ENCODE results near the gene MCAM.

Gene MCAM

DNA sequence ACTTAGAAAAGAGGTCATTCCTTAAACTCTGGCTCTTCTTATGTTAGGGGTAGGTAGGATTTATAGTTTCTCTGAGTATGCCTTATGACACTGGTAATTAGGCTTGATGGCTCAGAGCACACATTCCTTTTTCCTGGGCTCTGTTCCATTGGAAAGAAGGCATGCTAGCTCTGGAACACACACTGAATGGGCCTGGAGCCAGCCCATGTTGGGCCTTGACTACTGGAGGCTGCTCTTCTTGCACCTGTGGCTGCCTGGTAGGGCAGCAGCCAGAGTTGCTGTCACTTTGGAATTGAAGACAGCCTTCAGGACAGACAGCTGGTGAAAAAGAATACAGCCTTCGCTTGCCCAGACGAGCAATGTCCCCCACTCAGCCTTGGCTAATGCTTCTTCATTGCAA is 18.2 kb downstream of the MCAM start:
- no peaks in the 10 kb centered on the region for H3K9me3 ChIP-seq (ENCODE audit: low read depth, low read length)
- no peak for DNase-seq (ENCODE audit: low read depth, low spot score)
- H3K36me3 ChIP-seq (ENCODE audit: insufficient read depth, low read length), result peaks cover 58% of the 10 kb centered on the region
- H3K27ac ChIP-seq, result no peak overlapping the region
- H3K4me3 ChIP-seq, result no peak overlapping the region
- TF ChIP-seq EZH2 (IDR thresholded peaks at IDR 0.05) (no peak), POLR2AphosphoS5 (IDR thresholded peaks at IDR 0.05; ENCODE audit: borderline replicate concordance, low read depth, low read length) (no peak), FOXP2 (optimal IDR thresholded peaks at IDR 0.05; ENCODE audit: control extremely low read depth, extremely low read length, insufficient read depth) (no peak)
- no peak overlapping the region for H3K9ac ChIP-seq (ENCODE audit: insufficient read length)

DNA sequence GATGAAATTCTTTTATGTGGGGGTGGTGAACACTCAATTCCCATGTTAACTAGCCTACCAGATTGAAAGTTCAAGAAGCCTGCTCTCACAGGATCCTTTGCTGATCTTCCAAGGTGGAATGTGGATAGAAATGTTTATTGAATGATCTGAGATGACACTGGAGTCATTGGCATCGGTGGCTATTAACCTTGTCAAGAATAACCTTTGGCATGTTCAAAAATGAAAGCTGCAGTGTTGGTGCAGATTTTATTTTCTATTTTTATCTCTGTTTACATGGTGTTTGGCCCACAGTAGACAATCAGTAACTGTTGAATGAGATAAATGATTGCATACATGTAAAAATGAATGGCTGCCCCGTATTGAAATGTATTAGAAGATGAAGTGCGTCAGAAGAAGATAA is 19.0 kb downstream of the MCAM start:
- TF ChIP-seq POLR2AphosphoS5 (IDR thresholded peaks at IDR 0.05; ENCODE audit: borderline replicate concordance, low read depth, low read length) (no peak), EZH2 (IDR thresholded peaks at IDR 0.05) (no peak), FOXP2 (optimal IDR thresholded peaks at IDR 0.05; ENCODE audit: control extremely low read depth, extremely low read length, insufficient read depth) (no peak)

DNA sequence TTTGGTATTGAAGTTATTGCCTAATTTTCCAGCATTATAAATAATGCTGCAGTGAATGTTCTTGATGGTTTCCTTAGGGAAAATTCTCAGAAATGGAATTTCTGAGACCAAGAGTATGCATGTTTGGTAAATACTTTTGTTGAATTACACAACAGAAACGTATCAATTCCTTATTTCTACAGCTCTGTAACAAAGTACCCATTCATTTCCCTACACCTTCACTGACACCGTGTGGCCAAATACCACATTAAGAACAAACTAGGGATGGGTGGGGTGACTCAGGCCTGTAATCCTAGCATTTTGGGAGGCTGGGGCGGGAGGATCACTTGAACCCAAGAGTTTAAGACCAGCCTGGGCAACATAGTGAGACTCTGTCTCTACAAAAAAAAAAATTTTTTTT is 21.8 kb downstream of the MCAM start:
- DNase-seq (ENCODE audit: low read depth, low spot score), result no peak
- Histone ChIP-seq H3K36me3 (ENCODE audit: insufficient read depth, low read length) (peaks cover 40% of the 10 kb centered on the region), H3K4me3 (no peak overlapping the region), H3K27ac (no peak overlapping the region), H3K9ac (ENCODE audit: insufficient read length) (no peak overlapping the region), H3K9me3 (ENCODE audit: low read depth, low read length) (0 out of 2 replicates have a peak, but pooled peaks cover 4% of the 10 kb centered on the region)
- TF ChIP-seq POLR2AphosphoS5 (IDR thresholded peaks at IDR 0.05; ENCODE audit: borderline replicate concordance, low read depth, low read length) (no peak), FOXP2 (optimal IDR thresholded peaks at IDR 0.05; ENCODE audit: control extremely low read depth, extremely low read length, insufficient read depth) (no peak), EZH2 (IDR thresholded peaks at IDR 0.05) (no peak)

More for the DNA sequence above, 19.0 kb downstream of the MCAM start:
- H3K27ac ChIP-seq, result no peak overlapping the region
- H3K9ac ChIP-seq (ENCODE audit: insufficient read length), result no peak overlapping the region
- no peak for DNase-seq (ENCODE audit: low read depth, low spot score)
- no peak overlapping the region for H3K4me3 ChIP-seq
- H3K9me3 ChIP-seq (ENCODE audit: low read depth, low read length), result no peaks in the 10 kb centered on the region
- peaks cover 50% of the 10 kb centered on the region; the same call in 1 of the 2 replicates for H3K36me3 ChIP-seq (ENCODE audit: insufficient read depth, low read length)

DNA sequence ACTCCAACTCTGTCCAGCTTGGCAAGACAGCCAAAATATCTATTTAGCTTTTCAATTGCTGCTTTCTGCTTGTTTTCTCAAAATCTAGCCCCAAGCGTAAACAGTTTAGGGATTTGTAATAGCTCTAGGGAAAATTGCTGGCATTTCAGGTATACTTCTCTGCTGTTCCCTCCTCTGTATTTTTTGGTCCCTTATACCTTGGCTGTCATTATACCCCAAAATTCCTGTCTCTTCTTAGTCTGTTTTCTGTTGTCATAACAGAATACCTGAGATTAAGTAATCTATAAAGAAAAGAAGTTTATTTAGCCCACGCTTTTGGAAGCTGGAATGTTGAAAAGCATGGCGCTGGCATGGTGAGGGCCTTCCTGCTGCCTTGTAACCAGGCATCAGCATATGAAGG is 23.5 kb downstream of the MCAM start:
- Histone ChIP-seq H3K36me3 (ENCODE audit: insufficient read depth, low read length) (peaks cover 38% of the 10 kb centered on the region), H3K27ac (no peak overlapping the region), H3K4me3 (no peak overlapping the region), H3K9ac (ENCODE audit: insufficient read length) (no peak overlapping the region), H3K9me3 (ENCODE audit: low read depth, low read length) (0 out of 2 replicates have a peak, but pooled peaks cover 4% of the 10 kb centered on the region)
- no peak for TF ChIP-seq POLR2AphosphoS5 (IDR thresholded peaks at IDR 0.05; ENCODE audit: borderline replicate concordance, low read depth, low read length)
- no peak for TF ChIP-seq FOXP2 (optimal IDR thresholded peaks at IDR 0.05; ENCODE audit: control extremely low read depth, extremely low read length, insufficient read depth)
- TF ChIP-seq EZH2 (IDR thresholded peaks at IDR 0.05), result no peak
- DNase-seq (ENCODE audit: low read depth, low spot score), result no peak

DNA sequence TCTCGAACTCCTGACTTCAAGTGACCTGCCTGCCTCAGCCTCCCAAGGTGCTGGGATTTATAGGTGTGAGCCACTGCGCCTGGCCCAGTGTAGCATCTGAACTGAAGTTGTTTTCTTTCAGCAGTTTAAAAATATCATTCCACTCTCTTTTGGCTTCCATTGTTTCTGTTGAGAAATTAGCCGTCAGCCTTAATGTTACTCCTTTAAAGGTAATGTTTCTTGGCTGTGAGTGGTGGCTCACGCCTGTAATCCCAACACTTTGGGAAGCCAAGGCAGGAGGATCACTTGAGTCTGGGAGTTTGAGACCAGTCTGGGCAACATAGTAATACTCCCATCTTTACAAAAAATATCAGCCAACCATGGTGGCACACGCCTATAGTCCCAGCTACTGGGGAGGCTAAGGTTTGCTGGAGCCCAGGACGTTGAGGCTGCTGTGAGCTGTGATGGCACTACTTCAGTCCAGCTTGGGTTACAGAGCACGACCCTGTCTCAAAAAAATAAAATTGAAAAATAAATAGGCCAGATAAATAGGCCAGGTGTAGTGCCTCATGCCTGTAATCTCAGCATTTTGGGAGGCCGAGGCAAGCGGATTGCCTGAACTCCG is 25.9 kb downstream of the MCAM start:
- DNase-seq (ENCODE audit: low read depth, low spot score), result no peak
- Histone ChIP-seq H3K36me3 (ENCODE audit: insufficient read depth, low read length) (peaks cover 33% of the 10 kb centered on the region), H3K4me3 (no peak overlapping the region), H3K9me3 (ENCODE audit: low read depth, low read length) (0 out of 2 replicates have a peak, but pooled peaks cover 4% of the 10 kb centered on the region), H3K27ac (no peak overlapping the region), H3K9ac (ENCODE audit: insufficient read length) (no peak overlapping the region)
- TF ChIP-seq POLR2AphosphoS5 (IDR thresholded peaks at IDR 0.05; ENCODE audit: borderline replicate concordance, low read depth, low read length), result no peak
- no peak for TF ChIP-seq EZH2 (IDR thresholded peaks at IDR 0.05)
- no peak for TF ChIP-seq FOXP2 (optimal IDR thresholded peaks at IDR 0.05; ENCODE audit: control extremely low read depth, extremely low read length, insufficient read depth)

DNA sequence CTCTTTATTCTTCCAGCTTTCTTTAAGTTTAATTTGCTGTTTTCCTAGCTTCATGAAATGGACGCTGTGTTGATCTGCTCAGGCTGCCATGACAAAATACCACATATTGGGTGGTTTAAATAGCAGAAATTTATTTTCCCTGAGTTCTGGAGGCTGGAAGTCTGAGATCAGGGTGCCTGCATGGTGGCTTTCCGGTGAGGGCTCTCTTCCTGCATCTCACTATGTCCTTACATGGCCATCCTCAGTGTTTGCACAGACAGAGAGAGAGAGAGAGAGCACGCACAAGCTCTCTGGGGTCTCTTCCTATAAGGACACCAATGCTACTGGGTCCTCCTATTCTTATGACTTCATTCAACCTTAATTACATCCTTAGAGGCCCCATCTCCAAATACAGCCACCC is 28.7 kb downstream of the MCAM start:
- H3K27ac ChIP-seq, result no peak overlapping the region
- no peak for DNase-seq (ENCODE audit: low read depth, low spot score)
- H3K36me3 ChIP-seq (ENCODE audit: insufficient read depth, low read length), result peaks cover 44% of the 10 kb centered on the region
- H3K4me3 ChIP-seq, result no peak overlapping the region
- 0 out of 2 replicates have a peak, but pooled peaks cover 4% of the 10 kb centered on the region for H3K9me3 ChIP-seq (ENCODE audit: low read depth, low read length)
- no peak overlapping the region for H3K9ac ChIP-seq (ENCODE audit: insufficient read length)
- TF ChIP-seq EZH2 (IDR thresholded peaks at IDR 0.05) (no peak), FOXP2 (optimal IDR thresholded peaks at IDR 0.05; ENCODE audit: control extremely low read depth, extremely low read length, insufficient read depth) (no peak), POLR2AphosphoS5 (IDR thresholded peaks at IDR 0.05; ENCODE audit: borderline replicate concordance, low read depth, low read length) (no peak)

DNA sequence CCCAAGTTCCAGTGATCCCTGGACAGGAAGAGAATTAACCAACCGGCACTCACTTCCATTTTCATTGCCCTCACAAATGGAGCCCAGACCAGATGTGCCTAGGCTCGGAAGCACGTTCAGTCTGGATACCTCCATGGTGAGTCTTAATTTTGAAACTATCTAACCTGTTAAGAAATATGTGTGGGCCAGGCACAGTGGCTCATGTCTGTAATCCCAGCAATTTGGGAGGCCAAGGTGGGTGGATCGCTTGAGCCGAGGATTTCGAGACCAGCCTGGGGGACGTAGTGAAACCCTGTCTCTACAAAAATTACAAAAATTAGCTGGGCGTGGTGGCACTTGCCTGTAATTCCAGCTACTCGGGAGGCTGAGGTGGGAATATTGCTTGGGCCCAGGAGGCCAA is 31.5 kb downstream of the MCAM start:
- H3K9me3 ChIP-seq (ENCODE audit: low read depth, low read length), result no peaks in the 10 kb centered on the region
- no peak overlapping the region for H3K27ac ChIP-seq
- peaks cover 36% of the 10 kb centered on the region; the same call in 1 of the 2 replicates for H3K36me3 ChIP-seq (ENCODE audit: insufficient read depth, low read length)
- no peak overlapping the region for H3K9ac ChIP-seq (ENCODE audit: insufficient read length)
- DNase-seq (ENCODE audit: low read depth, low spot score), result no peak
- TF ChIP-seq EZH2 (IDR thresholded peaks at IDR 0.05) (no peak), POLR2AphosphoS5 (IDR thresholded peaks at IDR 0.05; ENCODE audit: borderline replicate concordance, low read depth, low read length) (no peak), FOXP2 (optimal IDR thresholded peaks at IDR 0.05; ENCODE audit: control extremely low read depth, extremely low read length, insufficient read depth) (no peak)
- no peak overlapping the region for H3K4me3 ChIP-seq

DNA sequence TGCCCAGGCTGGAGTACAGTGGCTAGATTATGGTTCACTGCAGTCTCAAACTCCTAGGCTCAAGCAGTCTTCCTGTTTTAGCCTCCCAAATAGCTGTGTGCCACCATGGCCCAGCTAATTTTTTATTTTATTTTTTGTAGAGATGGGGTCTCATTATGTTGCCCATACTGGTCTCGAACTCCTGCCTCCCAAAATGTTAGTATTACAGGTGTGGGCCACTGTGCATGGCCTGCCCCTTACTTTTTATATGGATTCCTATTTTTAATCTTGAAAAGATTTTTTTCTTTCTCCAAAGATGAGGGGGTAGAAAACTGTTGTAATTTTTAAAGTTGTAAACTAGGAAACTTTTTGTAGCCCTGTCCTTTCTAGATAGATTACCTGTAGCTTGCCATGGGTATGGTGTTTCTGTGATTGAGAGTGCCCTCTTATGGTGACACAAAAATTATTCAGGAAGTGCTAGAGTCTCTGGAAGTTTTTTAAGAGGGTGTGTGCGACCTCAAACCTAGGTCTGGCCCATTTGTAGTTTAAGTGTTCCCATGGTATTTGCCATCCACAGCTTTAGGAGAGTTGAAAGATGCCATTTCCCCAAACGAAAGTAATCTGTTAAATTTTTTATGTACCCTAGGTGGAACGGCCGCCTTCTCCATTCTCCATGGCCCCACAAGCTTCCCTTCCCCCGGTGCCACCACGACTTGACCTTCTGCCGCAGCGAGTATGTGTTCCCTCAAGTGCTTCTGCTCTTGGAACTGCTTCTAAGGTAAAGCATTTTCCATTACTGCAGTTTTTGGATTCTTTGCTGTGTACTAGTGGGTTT is 32.4 kb downstream of the MCAM start:
- H3K9me3 ChIP-seq (ENCODE audit: low read depth, low read length), result no peaks in the 10 kb centered on the region
- no peak overlapping the region for H3K4me3 ChIP-seq
- no peak overlapping the region for H3K9ac ChIP-seq (ENCODE audit: insufficient read length)
- TF ChIP-seq FOXP2 (optimal IDR thresholded peaks at IDR 0.05; ENCODE audit: control extremely low read depth, extremely low read length, insufficient read depth), result no peak
- TF ChIP-seq POLR2AphosphoS5 (IDR thresholded peaks at IDR 0.05; ENCODE audit: borderline replicate concordance, low read depth, low read length), result no peak
- no peak for TF ChIP-seq EZH2 (IDR thresholded peaks at IDR 0.05)
- H3K27ac ChIP-seq, result no peak overlapping the region
- DNase-seq (ENCODE audit: low read depth, low spot score), result no peak
- peaks cover 31% of the 10 kb centered on the region; the same call in 1 of the 2 replicates for H3K36me3 ChIP-seq (ENCODE audit: insufficient read depth, low read length)
